H1 (cell line): Measurements from ENCODE around the gene MORC4.
A peak's percentile ranks its signal among the peaks of the same experiment; 100 is the strongest.

Experiments
- CEBPB ChIP-seq: IDR thresholded peaks from 2 replicates; pipeline ENCODE4 v1.6.1; 2012; ENCODE audit warnings: low read depth, low read length
- CTCF ChIP-seq, 3 experiments: IDR thresholded peaks; 1 replicate in 2 of 3; 2 replicates in 1 of 3; pipeline versions ENCODE4 v1.5.1 to v1.6.1; 2011; ENCODE audit warnings: low read length in 3 of 3, mild to moderate bottlenecking in 3 of 3, inconsistent platforms in 2 of 3, low read depth in 1 of 3, moderate library complexity in 1 of 3; ENCODE audit not compliant: insufficient read depth in 1 of 3; ENCODE audit errors: control extremely low read depth in 1 of 3
- EGR1 ChIP-seq: IDR thresholded peaks from 2 replicates; pipeline ENCODE4 v1.6.1; 2011; ENCODE audit warnings: low read depth, low read length, borderline replicate concordance
- EZH2 ChIP-seq: fragments of 200-600 bp; sonication (generic); IDR thresholded peaks from 2 replicates; pipeline ENCODE4 v1.7.1; 2012; ENCODE audit warnings: low read depth, mild to moderate bottlenecking, moderate library complexity, low read length, inconsistent platforms; ENCODE audit not compliant: severe bottlenecking
- JUND ChIP-seq: IDR thresholded peaks from 2 replicates; pipeline ENCODE4 v1.6.1; 2011; ENCODE audit warnings: mild to moderate bottlenecking, improper control_type of control experiment, low read length
- POLR2AphosphoS5 ChIP-seq: IDR thresholded peaks from 2 replicates; pipeline ENCODE4 v1.6.1; 2011; ENCODE audit warnings: low read depth, low read length
- POU5F1 ChIP-seq: IDR thresholded peaks from 2 replicates; pipeline ENCODE4 v1.6.1; 2011; ENCODE audit warnings: low read depth, mild to moderate bottlenecking, low read length, moderate library complexity
- RAD21 ChIP-seq, 2 experiments: IDR thresholded peaks in 1 of 2; conservative IDR thresholded peaks in 1 of 2; 2 replicates each; pipeline ENCODE4 v1.6.1; 2011; ENCODE audit warnings: low read depth in 2 of 2, low read length in 2 of 2, improper control_type of control experiment in 1 of 2, inconsistent platforms in 1 of 2, mild to moderate bottlenecking in 1 of 2, moderate library complexity in 1 of 2
- SIX5 ChIP-seq: IDR thresholded peaks from 2 replicates; pipeline ENCODE4 v1.6.1; 2011; ENCODE audit warnings: mild to moderate bottlenecking, low read depth, low read length

- no peak for TF ChIP-seq SIX5
- TF ChIP-seq POU5F1 = no peak
- TF ChIP-seq CTCF (IDR thresholded peaks at IDR 0.05; ENCODE audit: control extremely low read depth in 1 of 3, insufficient read depth in 1 of 3, low read depth in 1 of 3, low read length in 3 of 3) = peak; percentile 57 to 79 (median 74)
- TF ChIP-seq RAD21 (IDR thresholded peaks at IDR 0.05 in 1 of 2, conservative IDR thresholded peaks at IDR 0.05 in 1 of 2; ENCODE audit: low read depth in 2 of 2, low read length in 2 of 2) = peak; percentile 84 to 86
- no peak for TF ChIP-seq EGR1
- TF ChIP-seq CEBPB = no peak
- no peak for TF ChIP-seq POLR2AphosphoS5
- no peak for TF ChIP-seq JUND
- TF ChIP-seq EZH2 = no peak
These were observed 105.6 kb downstream of the MORC4 start for GRCh38 chrX:106894392-106894909.
